GM15510 (cell line): ENCODE data around the gene PRDM16.

Source experiments
- POLR2A ChIP-seq: IDR thresholded peaks from 3 replicates; pipeline ENCODE4 v1.6.1; 2011; ENCODE audit warnings: borderline replicate concordance; ENCODE audit not compliant: insufficient read length; ENCODE audit errors: extremely low read depth

The PRDM16 gene

GRCh38 chr1:3194760-3195479, 125.9 kb downstream of the PRDM16 start:
- no peak for TF ChIP-seq POLR2A

DNA sequence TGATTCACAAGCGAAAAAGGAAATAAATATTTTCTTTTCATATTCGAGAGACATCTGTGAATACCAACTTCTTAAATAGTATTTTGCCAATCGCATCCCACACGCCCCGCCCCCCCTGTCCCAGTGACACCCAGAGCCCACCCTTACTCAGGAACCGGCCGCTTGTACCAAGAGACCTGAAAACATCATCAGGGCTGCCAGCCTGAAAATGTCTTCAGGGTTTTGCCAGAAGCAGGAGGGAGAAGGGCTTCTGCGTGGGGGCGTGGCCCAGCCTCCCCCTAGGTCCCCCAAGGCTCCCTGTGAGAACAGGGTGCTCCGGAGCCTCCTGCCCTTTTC, 126.4 kb downstream of the PRDM16 start:
- no peak for TF ChIP-seq POLR2A

GRCh38 chr1:3195966-3196515, 127.0 kb downstream of the PRDM16 start:
- no peak for TF ChIP-seq POLR2A

- no peak for TF ChIP-seq POLR2A
These were observed 127.7 kb downstream of the PRDM16 start for GRCh38 chr1:3196577-3197245.

DNA sequence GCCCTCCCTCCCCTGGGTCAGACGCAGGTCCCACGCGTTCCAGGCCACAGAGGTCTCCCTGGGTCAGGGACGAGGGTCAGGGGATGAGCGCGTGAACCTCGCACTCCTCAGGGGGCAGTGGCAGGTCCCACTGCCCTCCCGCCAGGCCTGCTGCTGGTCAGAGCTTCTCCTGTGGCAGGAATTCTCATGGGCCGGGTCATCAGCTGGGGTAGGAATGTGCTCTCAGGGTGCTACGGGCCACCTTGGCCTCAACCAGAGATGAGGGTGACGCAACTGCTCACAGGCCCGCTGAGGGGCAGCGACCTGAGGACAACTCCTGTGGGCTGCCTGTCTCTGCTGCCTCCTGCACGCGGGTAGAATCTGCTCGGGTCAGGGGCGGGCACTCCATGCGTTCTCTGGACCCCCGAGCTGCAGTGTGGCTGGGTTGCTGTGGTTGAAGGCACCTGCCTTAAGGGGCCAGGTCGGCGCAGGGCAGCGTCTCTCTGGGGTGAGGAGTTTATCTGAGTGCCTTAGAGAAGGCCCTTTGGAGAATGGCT, 128.8 kb downstream of the PRDM16 start:
- no peak for TF ChIP-seq POLR2A

DNA sequence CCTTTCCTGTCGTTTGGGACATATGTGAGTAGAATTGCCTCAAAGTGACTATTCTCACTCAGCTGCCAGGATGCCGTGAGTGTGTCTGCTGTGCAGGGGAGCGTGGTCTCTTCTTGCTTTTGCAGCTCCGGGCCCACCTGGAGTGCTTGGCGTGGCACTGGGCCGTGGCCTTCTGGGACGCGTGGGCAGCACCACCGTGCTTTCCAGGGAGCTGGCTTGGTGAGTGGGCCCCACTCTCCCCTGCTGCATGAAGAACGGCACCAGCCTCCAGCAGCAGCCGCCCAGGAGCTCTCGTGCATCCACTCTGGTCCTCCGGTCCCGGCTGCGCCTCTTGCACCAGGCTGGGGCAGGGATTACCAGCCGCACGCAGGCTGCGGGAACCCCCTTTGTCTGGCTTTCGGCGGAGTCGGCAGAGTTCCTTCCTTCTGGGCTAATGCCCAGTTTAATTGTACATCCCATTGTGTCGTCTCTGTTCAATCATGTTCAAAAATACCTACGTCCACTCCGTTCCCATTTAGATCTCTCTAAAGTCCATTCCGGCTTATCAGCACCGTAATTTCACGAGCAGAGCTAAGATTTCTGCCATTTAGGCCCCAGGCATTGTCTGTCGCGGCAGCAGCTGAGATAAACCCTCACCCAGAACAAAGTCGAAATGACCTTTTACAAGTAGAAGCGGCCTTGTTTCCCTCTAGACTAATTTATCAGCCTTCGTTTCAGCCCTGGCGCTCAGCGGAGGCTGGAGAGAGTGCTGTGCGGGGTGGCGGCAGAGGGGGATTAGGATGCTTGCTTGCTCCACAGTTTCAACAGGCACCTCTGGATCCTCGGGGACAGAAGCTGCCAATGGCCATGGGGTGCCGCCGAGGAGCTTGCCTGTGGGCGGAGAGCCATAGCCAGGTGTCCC, 129.6 kb downstream of the PRDM16 start:
- TF ChIP-seq POLR2A, result no peak

DNA sequence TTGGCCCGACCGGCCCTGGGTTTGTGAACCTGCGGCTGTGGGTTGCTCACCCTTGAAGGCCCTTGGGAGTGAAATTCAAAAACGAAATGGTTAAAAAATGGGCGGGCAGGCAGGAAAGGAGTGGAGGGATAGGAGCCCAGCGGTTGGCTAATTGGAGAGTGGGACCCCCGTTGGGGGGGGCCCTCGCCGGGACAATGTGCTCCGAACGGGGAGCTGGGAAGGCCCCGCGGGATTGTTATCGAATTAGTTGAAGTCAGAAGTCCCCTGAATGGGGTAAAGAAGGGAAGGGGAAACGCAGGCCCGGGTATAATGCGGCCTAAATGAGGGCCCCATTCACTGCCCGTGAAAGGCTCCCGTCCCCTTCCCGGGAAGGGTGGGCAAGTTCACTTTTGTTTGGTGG, 135.7 kb downstream of the PRDM16 start:
- no peak for TF ChIP-seq POLR2A

DNA sequence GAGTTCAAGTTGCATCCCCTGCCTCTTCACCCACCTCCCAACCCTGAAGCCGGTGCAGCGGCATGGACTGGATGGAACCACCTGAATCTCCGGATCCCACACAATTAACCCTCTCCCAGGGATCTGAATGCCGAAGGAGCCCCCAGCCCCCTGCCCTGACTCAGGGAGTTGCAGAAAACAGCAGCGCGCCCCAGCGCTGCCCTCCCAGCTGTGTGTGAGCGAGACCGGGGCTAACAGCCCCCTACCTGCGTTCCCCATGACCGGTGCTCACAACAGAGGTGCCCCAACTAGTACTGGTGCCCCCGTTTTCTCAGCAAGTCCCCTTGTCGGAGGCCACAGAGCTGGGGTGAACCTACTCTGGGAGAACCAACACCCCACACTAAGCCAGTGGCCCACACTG, 136.8 kb downstream of the PRDM16 start:
- TF ChIP-seq POLR2A, result no peak

DNA sequence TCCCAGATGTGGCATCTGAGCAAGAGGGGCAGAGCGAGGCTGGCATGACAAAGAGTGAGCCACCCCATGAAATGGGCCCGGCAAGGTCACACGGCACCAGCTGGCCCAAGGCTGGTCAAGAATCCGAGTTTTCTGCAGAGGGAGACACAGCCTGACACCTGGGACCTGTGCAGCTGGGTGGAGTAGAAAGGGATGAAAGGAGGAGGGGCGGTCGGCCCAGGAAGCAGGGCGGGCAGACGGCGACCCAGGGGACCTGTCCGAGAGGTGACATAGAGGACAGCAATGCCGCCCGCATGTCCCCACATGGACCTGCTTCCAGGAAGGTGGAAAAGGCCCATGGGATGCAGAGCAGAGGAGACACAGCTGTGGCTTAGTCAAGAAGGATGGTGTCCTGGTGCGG, 137.7 kb downstream of the PRDM16 start:
- no peak for TF ChIP-seq POLR2A

DNA sequence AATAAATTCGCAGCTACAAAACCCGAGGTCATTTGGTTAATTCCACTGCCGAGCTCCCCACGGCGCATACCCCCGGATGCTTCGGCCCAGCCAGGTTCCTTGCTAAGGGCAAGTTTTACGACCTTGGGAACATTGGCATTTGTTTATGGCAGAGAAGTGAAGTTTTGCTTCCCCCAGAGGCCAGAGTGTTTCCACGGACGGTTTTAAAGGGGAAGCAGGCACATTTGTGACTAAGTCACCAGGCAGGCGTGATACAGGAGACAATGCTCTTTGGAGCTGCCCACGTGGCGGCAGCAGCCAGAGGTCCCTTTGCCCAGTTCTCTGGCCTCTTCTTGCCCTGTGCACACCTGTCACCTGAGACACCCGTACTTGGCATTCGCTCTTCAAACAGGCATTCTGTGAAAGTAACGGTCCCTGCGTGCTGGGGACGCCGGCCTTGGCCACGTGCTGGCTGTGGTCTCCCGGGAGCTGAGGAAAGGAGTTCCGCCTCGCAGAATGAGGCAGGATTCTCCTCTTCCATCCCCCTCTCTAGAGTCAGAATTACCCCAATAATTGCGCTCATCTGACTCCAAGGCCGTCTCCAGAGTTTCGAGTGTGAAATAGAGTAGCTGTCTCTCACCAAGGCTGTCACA, 138.3 kb downstream of the PRDM16 start:
- no peak for TF ChIP-seq POLR2A

- no peak for TF ChIP-seq POLR2A
These were observed 139.8 kb downstream of the PRDM16 start for GRCh38 chr1:3208819-3209200.

GRCh38 chr1:3209201-3209600, 140.2 kb downstream of the PRDM16 start:
- TF ChIP-seq POLR2A, result no peak

DNA sequence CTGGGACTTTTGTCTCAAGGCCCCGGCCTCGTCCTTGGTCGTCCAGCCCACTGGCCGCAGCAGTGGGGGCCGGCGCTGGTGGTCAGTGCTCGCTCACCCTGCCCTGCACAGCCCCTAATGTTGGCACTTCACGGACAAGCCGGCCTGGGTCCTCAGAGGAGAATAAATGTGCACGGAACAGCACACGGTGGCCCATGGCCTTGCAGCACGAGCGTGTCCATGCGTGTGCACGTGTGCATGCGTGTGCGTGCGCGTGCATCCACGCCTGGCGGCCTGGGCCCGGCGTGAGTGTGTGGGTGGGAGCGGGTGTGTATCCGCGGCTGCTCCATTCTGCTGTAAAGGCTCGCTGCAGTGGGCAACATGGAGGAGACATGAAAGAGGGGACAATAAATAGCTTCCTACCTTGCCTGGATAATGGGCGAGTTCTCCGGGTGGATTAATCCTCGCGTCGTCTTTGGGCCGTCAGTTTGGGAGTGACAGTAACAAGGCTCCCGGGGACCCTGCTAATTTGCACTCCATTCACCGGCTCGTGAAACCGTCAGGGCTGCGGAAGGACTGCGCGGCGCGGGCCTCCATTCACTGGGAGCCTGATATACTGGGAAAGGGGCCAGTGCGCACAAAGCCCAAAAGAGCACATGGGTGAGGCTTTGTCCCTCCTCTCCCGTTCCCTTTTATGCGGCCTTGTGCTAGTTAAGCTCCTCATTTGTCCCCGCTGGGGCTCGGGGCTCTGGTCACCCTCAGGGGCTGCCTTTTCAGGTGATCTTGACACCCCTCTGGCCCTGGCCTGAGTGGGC, 142.8 kb downstream of the PRDM16 start:
- no peak for TF ChIP-seq POLR2A
